Left lung (tissue), 10 donors: ENCODE measurements around the gene CELF6. TPM values are rescaled to one million over a fixed set of nuclear protein-coding genes. Genes with fewer than 3 reads are reported as not detected.

ENCODE experiments used
- ATAC-seq: fragments of 200-7000 bp; cut with Tn5 transposase; one replicate; pipeline ENCODE4 v1.9.1; 2020; ENCODE audit warnings: moderate library complexity
- DNase-seq, 4 donors: peaks; one replicate each; pipeline ENCODE4 v3.0.0-alpha.2; 2013 to 2020
- H3K27ac ChIP-seq, 2 donors: fragments of 200-600 bp; sonication (generic) in 1 of 2; one replicate each; pipeline versions ENCODE4 v1.5.0 to v1.8.0; 2020 to 2021
- H3K27me3 ChIP-seq, 2 donors: fragments of 200-600 bp; sonication (generic) in 1 of 2; one replicate each; pipeline versions ENCODE4 v1.5.0 to v1.8.0; 2020 to 2021
- H3K36me3 ChIP-seq, 2 donors: fragments of 200-600 bp; sonication (generic) in 1 of 2; one replicate each; pipeline versions ENCODE4 v1.5.0 to v1.8.0; 2020 to 2021
- H3K4me1 ChIP-seq, 2 donors: fragments of 200-600 bp; one replicate each; pipeline ENCODE4 v1.8.0; 2021
- H3K4me3 ChIP-seq, 2 donors: fragments of 200-600 bp; sonication (generic) in 1 of 2; one replicate each; pipeline versions ENCODE4 v1.5.0 to v1.8.0; 2020 to 2021; ENCODE audit warnings: mild to moderate bottlenecking in 1 of 2
- H3K9me3 ChIP-seq, 2 donors: fragments of 200-600 bp; sonication (generic) in 1 of 2; one replicate each; pipeline versions ENCODE4 v1.5.0 to v1.8.0; 2020 to 2021
- intact Hi-C, 2 donors: fragments of 100-400 bp; cut with DNase I; formaldehyde crosslinking; loops; one replicate each; pipeline versions ENCODE4 v1.11.2 to v1.14.2; 2022
- polyA plus RNA-seq, 6 donors: library from polyadenylated mRNA; unstranded; fragments of 120-200 nt; gene quantifications; one replicate each; pipeline ENCODE4 v1.2.1, GENCODE V29; 2013; ENCODE audit not compliant: insufficient read length in 6 of 6
- total RNA-seq, 2 donors: library from RNA; stranded (reverse); fragmentation: NEBNext Ultra II Directional; extraction: Animal tissue kit (Norgen Biotek cat#: 25700); gene quantifications; one replicate each; pipeline ENCODE4 v1.2.1, GENCODE V29; 2021
- TF ChIP-seq, protein P1 (sequence below), 2 donors: fragments of 200-600 bp; sonication (generic) in 1 of 2; IDR thresholded peaks; one replicate each; pipeline versions ENCODE4 v1.5.0 to v1.8.0; 2021; ENCODE audit warnings: antibody characterized with exemption in 2 of 2
- donor health status: DM: no; HTN: yes; CAD: no.
- donor health status: DM: no; HTN: no; CAD: no.

Gene CELF6
- total and polyA plus RNA-seq, 8 donors: 1.3 to 4.7 (median 3.3) TPM

GRCh38 chr15:72271221-72271620 is 48.7 kb downstream of the CELF6 start:
- TF ChIP-seq, protein P1, sequence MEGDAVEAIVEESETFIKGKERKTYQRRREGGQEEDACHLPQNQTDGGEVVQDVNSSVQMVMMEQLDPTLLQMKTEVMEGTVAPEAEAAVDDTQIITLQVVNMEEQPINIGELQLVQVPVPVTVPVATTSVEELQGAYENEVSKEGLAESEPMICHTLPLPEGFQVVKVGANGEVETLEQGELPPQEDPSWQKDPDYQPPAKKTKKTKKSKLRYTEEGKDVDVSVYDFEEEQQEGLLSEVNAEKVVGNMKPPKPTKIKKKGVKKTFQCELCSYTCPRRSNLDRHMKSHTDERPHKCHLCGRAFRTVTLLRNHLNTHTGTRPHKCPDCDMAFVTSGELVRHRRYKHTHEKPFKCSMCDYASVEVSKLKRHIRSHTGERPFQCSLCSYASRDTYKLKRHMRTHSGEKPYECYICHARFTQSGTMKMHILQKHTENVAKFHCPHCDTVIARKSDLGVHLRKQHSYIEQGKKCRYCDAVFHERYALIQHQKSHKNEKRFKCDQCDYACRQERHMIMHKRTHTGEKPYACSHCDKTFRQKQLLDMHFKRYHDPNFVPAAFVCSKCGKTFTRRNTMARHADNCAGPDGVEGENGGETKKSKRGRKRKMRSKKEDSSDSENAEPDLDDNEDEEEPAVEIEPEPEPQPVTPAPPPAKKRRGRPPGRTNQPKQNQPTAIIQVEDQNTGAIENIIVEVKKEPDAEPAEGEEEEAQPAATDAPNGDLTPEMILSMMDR (IDR thresholded peaks at IDR 0.05): no peak
- Histone ChIP-seq H3K27me3 (no peaks in the 10 kb centered on the region), H3K36me3 (peaks cover 0 to 25% of the 10 kb centered on the region in 2 donors), H3K9me3 (no peaks in the 10 kb centered on the region), H3K27ac (no peak overlapping the region), H3K4me3 (peak overlapping the region in 1 of 2 donors; percentile 91), H3K4me1 (peaks cover 0 to 29% of the 10 kb centered on the region in 2 donors)
- intact Hi-C loops: no loop called here
- DNase-seq (no peak), ATAC-seq (no peak)

DNA sequence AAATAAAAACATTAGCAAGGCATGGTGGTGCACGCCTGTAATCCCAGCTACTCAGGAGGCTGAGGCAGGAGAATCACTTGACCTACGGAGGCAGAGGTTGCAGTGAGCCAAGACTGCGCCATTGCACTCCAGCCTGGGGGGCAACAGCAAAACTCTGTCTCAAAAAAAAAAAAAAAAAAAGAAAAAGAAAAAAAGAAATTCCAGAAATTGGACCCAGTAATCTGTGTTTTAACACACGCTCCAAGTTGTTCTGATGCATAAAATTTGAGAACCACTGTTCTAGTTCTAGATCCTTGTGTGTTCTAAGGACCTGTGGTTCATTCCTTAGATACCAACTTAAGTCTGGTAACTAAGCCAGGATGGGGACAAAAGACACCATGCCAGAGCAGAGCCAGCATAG is 50.2 kb downstream of the CELF6 start:
- peaks cover 0 to 29% of the 10 kb centered on the region in 2 donors for H3K4me1 ChIP-seq
- H3K9me3 ChIP-seq: no peaks in the 10 kb centered on the region
- intact Hi-C loops: no loop called here
- no peaks in the 10 kb centered on the region for H3K27me3 ChIP-seq
- ATAC-seq: no peak
- no peak for DNase-seq
- H3K36me3 ChIP-seq: peaks cover 0 to 40% of the 10 kb centered on the region in 2 donors
- no peak overlapping the region for H3K4me3 ChIP-seq
- no peak overlapping the region for H3K27ac ChIP-seq
- TF ChIP-seq, protein P1 (IDR thresholded peaks at IDR 0.05): no peak

- Histone ChIP-seq H3K27me3 (no peaks in the 10 kb centered on the region), H3K4me3 (no peak overlapping the region), H3K27ac (no peak overlapping the region), H3K9me3 (no peaks in the 10 kb centered on the region), H3K4me1 (peaks cover 0 to 1% of the 10 kb centered on the region in 2 donors), H3K36me3 (peaks cover 5 to 87% of the 10 kb centered on the region in 2 donors)
- intact Hi-C loops: no loop called here
- DNase-seq (no peak), ATAC-seq (no peak)
- TF ChIP-seq, protein P1 (IDR thresholded peaks at IDR 0.05): no peak
Observed at GRCh38 chr15:72265031-72265430, 54.9 kb downstream of the CELF6 start.

DNA sequence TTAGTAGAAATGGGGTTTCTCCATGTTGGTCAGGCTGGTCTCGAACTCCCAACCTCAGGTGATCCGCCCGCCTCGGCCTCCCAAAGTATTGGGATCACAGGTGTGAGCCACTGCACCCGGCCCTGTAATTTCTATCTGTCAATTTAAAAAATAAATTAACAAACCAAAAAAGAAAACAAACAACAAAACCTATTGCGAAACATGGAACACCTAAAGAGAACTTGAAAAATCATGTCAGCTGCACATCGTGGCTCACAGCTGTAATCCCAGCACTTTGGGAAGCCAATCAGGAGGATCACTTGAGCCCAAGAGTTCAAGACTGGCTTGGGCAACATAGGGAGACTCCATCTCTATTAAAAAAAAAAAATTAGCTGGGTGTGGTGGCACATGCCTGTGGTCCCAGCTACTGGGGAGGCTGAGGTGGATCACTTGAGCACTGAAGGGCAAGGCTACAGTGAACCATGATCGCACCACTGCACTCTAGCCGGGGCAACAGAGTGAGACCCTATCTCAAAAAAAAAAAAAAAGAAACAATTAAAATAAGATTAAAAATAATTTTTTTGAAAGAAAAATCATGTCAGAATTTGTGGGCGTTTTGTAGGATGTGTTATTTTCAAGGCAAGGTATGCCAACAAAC is 67.2 kb downstream of the CELF6 start:
- Histone ChIP-seq H3K36me3 (peaks cover 0 to 100% of the 10 kb centered on the region in 2 donors), H3K4me1 (peaks cover 0 to 8% of the 10 kb centered on the region in 2 donors), H3K27ac (no peak overlapping the region), H3K9me3 (no peaks in the 10 kb centered on the region), H3K4me3 (no peak overlapping the region), H3K27me3 (no peaks in the 10 kb centered on the region)
- TF ChIP-seq, protein P1 (IDR thresholded peaks at IDR 0.05): no peak
- no peak for DNase-seq
- intact Hi-C loops: no loop called here
- ATAC-seq: no peak

- H3K4me1 ChIP-seq: peaks cover 0 to 8% of the 10 kb centered on the region in 2 donors
- H3K27ac ChIP-seq: peak overlapping the region in 1 of 2 donors; percentile 37
- TF ChIP-seq, protein P1 (IDR thresholded peaks at IDR 0.05): no peak
- H3K4me3 ChIP-seq: no peak overlapping the region
- intact Hi-C loops: no loop called here
- no peaks in the 10 kb centered on the region for H3K9me3 ChIP-seq
- peak; percentile 24 for ATAC-seq
- H3K36me3 ChIP-seq: peaks cover 0 to 94% of the 10 kb centered on the region in 2 donors
- no peaks in the 10 kb centered on the region for H3K27me3 ChIP-seq
- no peak for DNase-seq
Observed at GRCh38 chr15:72249142-72249810, 70.7 kb downstream of the CELF6 start.
